CD8-positive, alpha-beta memory T cell (primary cell): ENCODE data around the gene C3orf22. TPM values are rescaled to one million over a fixed set of nuclear protein-coding genes. Genes with fewer than 3 reads are reported as not detected.

Source experiments
- CTCF ChIA-PET: fragments of 350-600 bp; sonication (Branson Sonifier 250); formaldehyde crosslinking; loops from one replicate; lab custom pipeline; 2021; ENCODE audit warnings: antibody characterized with exemption; lab: Charles Lee
- POLR2A ChIA-PET: fragments of 350-600 bp; sonication (Branson Sonifier 250); formaldehyde crosslinking; loops from one replicate; lab custom pipeline; 2021; ENCODE audit warnings: antibody characterized with exemption; lab: Charles Lee
- DNase-seq, 5 donors: peaks; one replicate each; pipeline versions ENCODE4 v3.0.0 to v3.0.0-alpha.2; 2020 to 2022; ENCODE audit warnings: mixed read lengths in 1 of 5
- H3K27ac ChIP-seq: one replicate; pipeline ENCODE4 v1.7.0; 2013; ENCODE audit warnings: low read depth, mild to moderate bottlenecking, low read length, moderate library complexity
- H3K27me3 ChIP-seq: 2 replicates; pipeline ENCODE4 v1.7.0; 2013; ENCODE audit warnings: low read length, mild to moderate bottlenecking; ENCODE audit not compliant: insufficient read depth, poor library complexity, severe bottlenecking
- H3K36me3 ChIP-seq: 2 replicates; pipeline ENCODE4 v1.7.0; 2013; ENCODE audit warnings: mild to moderate bottlenecking, low read length, moderate library complexity; ENCODE audit not compliant: insufficient read depth
- H3K4me1 ChIP-seq: 2 replicates; pipeline ENCODE4 v1.7.0; 2013; ENCODE audit warnings: mild to moderate bottlenecking, low read length, moderate library complexity; ENCODE audit not compliant: insufficient read depth
- H3K4me3 ChIP-seq: 2 replicates; pipeline ENCODE4 v1.7.0; 2013; ENCODE audit warnings: mild to moderate bottlenecking, low read length
- H3K9me3 ChIP-seq: 2 replicates; pipeline ENCODE4 v1.7.0; 2013; ENCODE audit warnings: mild to moderate bottlenecking, low read length
- H3K27ac Mint-ChIP-seq, 8 donors: one replicate each; pipeline ENCODE4 v1.8.0; 2020 to 2021; ENCODE audit warnings: mixed read lengths in 8 of 8, mild to moderate bottlenecking in 6 of 8, inconsistent platforms in 3 of 8, moderate library complexity in 3 of 8
- H3K27me3 Mint-ChIP-seq, 2 donors: one replicate each; pipeline ENCODE4 v1.8.0; 2020 to 2021; ENCODE audit warnings: mixed read lengths in 2 of 2, mild to moderate bottlenecking in 1 of 2, moderate library complexity in 1 of 2
- H3K36me3 Mint-ChIP-seq, 3 donors: one replicate each; pipeline ENCODE4 v1.8.0; 2020 to 2021; ENCODE audit warnings: mixed read lengths in 3 of 3, inconsistent platforms in 1 of 3, mild to moderate bottlenecking in 1 of 3
- H3K4me1 Mint-ChIP-seq, 3 donors: one replicate each; pipeline ENCODE4 v1.8.0; 2020 to 2021; ENCODE audit warnings: mixed read lengths in 3 of 3, inconsistent platforms in 1 of 3, mild to moderate bottlenecking in 1 of 3
- H3K4me3 Mint-ChIP-seq, 7 donors: one replicate each; pipeline ENCODE4 v1.8.0; 2020 to 2021; ENCODE audit warnings: mixed read lengths in 7 of 7, mild to moderate bottlenecking in 6 of 7, moderate library complexity in 4 of 7, inconsistent platforms in 2 of 7
- H3K9me3 Mint-ChIP-seq, 5 donors: one replicate each; pipeline ENCODE4 v1.8.0; 2020 to 2022; ENCODE audit warnings: mixed read lengths in 5 of 5, mild to moderate bottlenecking in 3 of 5, moderate library complexity in 2 of 5, inconsistent platforms in 1 of 5
- polyA plus RNA-seq: library from polyadenylated mRNA; unstranded; fragments of 300-500 nt; fragmentation: Illumina TruSeq; gene quantifications from one replicate; pipeline ENCODE4 v1.2.3, GENCODE V29; 2021
- total RNA-seq, 2 experiments: library from RNA; stranded (reverse); gene quantifications; one replicate each; pipeline ENCODE4 v1.2.3, GENCODE V29; 2021

Gene C3orf22
- total and polyA plus RNA-seq, 3 experiments from 2014 or later, result not detected

GRCh38 chr3:126581569-126581968 is 22.8 kb upstream of the C3orf22 start:
- Histone ChIP-seq H3K4me1 (no peaks in the 10 kb centered on the region), H3K27ac (no peak overlapping the region), H3K4me3 (no peak overlapping the region), H3K36me3 (no peaks in the 10 kb centered on the region), H3K27me3 (no peaks in the 10 kb centered on the region), H3K9me3 (no peaks in the 10 kb centered on the region)
- Mint-ChIP-seq H3K9me3 (peaks cover 0 to 2% (median 0%) of the 10 kb centered on the region in 5 donors), H3K4me1 (no peaks in the 10 kb centered on the region), H3K27me3 (peaks cover 2 to 18% of the 10 kb centered on the region in 2 donors), H3K36me3 (no peaks in the 10 kb centered on the region), H3K27ac (no peak overlapping the region), H3K4me3 (no peak overlapping the region)
- no peak for DNase-seq
- ChIA-PET POLR2A (no interaction called here), CTCF (no interaction called here)

GRCh38 chr3:126580746-126581145 is 22.0 kb upstream of the C3orf22 start:
- no peaks in the 10 kb centered on the region for H3K27me3 ChIP-seq
- H3K4me1 ChIP-seq, result no peaks in the 10 kb centered on the region
- no peaks in the 10 kb centered on the region for H3K9me3 Mint-ChIP-seq
- H3K4me3 ChIP-seq, result no peak overlapping the region
- H3K9me3 ChIP-seq, result no peaks in the 10 kb centered on the region
- no peak overlapping the region for H3K27ac ChIP-seq
- H3K27ac Mint-ChIP-seq, result no peak overlapping the region
- no peaks in the 10 kb centered on the region for H3K36me3 Mint-ChIP-seq
- peaks cover 8 to 25% of the 10 kb centered on the region in 2 donors for H3K27me3 Mint-ChIP-seq
- DNase-seq, result no peak
- no peaks in the 10 kb centered on the region for H3K4me1 Mint-ChIP-seq
- H3K36me3 ChIP-seq, result no peaks in the 10 kb centered on the region
- ChIA-PET POLR2A (no interaction called here), CTCF (no interaction called here)
- H3K4me3 Mint-ChIP-seq, result no peak overlapping the region

- H3K36me3 Mint-ChIP-seq, result no peaks in the 10 kb centered on the region
- peaks cover 18 to 35% of the 10 kb centered on the region in 2 donors for H3K27me3 Mint-ChIP-seq
- no peak for DNase-seq
- Histone ChIP-seq H3K9me3 (no peaks in the 10 kb centered on the region), H3K4me1 (no peaks in the 10 kb centered on the region), H3K27ac (no peak overlapping the region), H3K36me3 (no peaks in the 10 kb centered on the region), H3K4me3 (no peak overlapping the region), H3K27me3 (no peaks in the 10 kb centered on the region)
- H3K27ac Mint-ChIP-seq, result no peak overlapping the region
- H3K9me3 Mint-ChIP-seq, result no peaks in the 10 kb centered on the region
- no peak overlapping the region for H3K4me3 Mint-ChIP-seq
- no peaks in the 10 kb centered on the region for H3K4me1 Mint-ChIP-seq
- POLR2A ChIA-PET, result no interaction called here
- CTCF ChIA-PET, result no interaction called here
Observed at GRCh38 chr3:126578702-126579101, 20.0 kb upstream of the C3orf22 start.

- no peak overlapping the region for H3K4me3 Mint-ChIP-seq
- ChIA-PET CTCF (no interaction called here), POLR2A (no interaction called here)
- H3K9me3 Mint-ChIP-seq, result no peaks in the 10 kb centered on the region
- Histone ChIP-seq H3K9me3 (no peaks in the 10 kb centered on the region), H3K4me1 (no peaks in the 10 kb centered on the region), H3K4me3 (no peak overlapping the region), H3K27ac (no peak overlapping the region), H3K36me3 (no peaks in the 10 kb centered on the region), H3K27me3 (peaks cover 2% of the 10 kb centered on the region)
- DNase-seq, result no peak
- no peaks in the 10 kb centered on the region for H3K36me3 Mint-ChIP-seq
- no peak overlapping the region for H3K27ac Mint-ChIP-seq
- peaks cover 21 to 43% of the 10 kb centered on the region in 2 donors for H3K27me3 Mint-ChIP-seq
- H3K4me1 Mint-ChIP-seq, result no peaks in the 10 kb centered on the region
Observed at GRCh38 chr3:126577261-126577660, 18.5 kb upstream of the C3orf22 start.

DNA sequence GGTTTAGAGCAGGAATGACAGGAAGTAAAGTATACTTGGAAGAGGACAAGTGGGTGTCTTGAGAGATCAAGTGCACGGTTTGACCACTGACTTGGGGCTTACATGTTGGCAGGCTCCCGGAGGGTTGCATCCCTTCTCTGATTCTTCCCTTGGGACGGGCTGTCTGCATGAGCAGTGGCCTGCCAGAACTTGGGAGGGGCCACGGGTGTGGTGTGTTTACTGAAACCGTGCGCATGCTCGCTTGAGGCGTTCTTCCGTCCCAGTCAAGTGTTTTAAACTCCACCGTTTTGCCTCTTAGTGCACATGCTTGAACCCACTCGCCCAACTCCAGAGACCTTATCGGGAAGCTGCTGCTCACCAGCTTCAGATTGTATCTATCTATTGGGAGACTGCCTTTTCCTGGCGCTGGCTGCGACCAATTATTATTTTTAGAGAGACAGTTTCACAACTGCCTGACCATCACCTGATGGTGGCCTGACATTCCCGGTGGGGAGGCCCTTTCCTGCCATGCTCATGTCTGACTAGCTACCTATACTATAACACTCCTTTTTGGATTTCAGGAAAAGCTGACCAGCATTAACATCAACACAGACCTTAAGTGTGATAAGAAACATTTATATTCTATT is 14.9 kb upstream of the C3orf22 start:
- CTCF ChIA-PET, result no interaction called here
- Histone ChIP-seq H3K4me1 (no peaks in the 10 kb centered on the region), H3K9me3 (no peaks in the 10 kb centered on the region), H3K27ac (no peak overlapping the region), H3K36me3 (no peaks in the 10 kb centered on the region), H3K27me3 (peaks cover 2% of the 10 kb centered on the region), H3K4me3 (no peak overlapping the region)
- H3K4me1 Mint-ChIP-seq, result no peaks in the 10 kb centered on the region
- H3K4me3 Mint-ChIP-seq, result no peak overlapping the region
- peaks cover 20 to 42% of the 10 kb centered on the region in 2 donors for H3K27me3 Mint-ChIP-seq
- H3K36me3 Mint-ChIP-seq, result no peaks in the 10 kb centered on the region
- H3K9me3 Mint-ChIP-seq, result no peaks in the 10 kb centered on the region
- POLR2A ChIA-PET, result no interaction called here
- no peak for DNase-seq
- no peak overlapping the region for H3K27ac Mint-ChIP-seq

GRCh38 chr3:126571078-126571477 is 12.3 kb upstream of the C3orf22 start:
- peaks cover 21 to 53% of the 10 kb centered on the region in 2 donors for H3K27me3 Mint-ChIP-seq
- POLR2A ChIA-PET, result no interaction called here
- CTCF ChIA-PET, result no interaction called here

DNA sequence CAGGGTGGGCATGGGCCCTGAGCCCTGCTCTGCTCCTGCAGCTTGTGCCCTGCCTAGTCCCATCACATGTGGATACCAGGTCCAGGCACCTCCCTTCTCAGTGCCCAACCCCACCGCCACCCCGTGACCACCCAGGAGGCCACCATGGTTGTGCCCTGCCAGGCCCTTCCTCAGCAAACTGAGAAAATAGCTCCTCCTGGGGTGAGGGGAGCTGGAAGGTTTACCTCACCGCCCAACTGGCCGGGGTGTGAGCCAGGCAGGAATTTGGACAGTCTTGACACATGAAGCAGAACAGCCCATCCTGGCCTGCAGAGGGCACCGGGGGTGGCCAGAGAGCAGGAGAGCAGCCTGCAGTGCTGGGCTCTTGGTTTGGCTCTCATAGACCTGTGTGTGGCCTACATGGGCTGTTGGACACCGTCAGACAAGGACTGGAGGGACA is 11.4 kb upstream of the C3orf22 start:
- Histone ChIP-seq H3K4me3 (no peak overlapping the region), H3K27ac (no peak overlapping the region), H3K36me3 (no peaks in the 10 kb centered on the region), H3K9me3 (no peaks in the 10 kb centered on the region), H3K4me1 (no peaks in the 10 kb centered on the region), H3K27me3 (peaks cover 2% of the 10 kb centered on the region)
- ChIA-PET POLR2A (no interaction called here), CTCF (no interaction called here)
- Mint-ChIP-seq H3K27me3 (peaks cover 17 to 56% of the 10 kb centered on the region in 2 donors), H3K36me3 (no peaks in the 10 kb centered on the region), H3K4me3 (no peak overlapping the region), H3K27ac (no peak overlapping the region), H3K4me1 (no peaks in the 10 kb centered on the region), H3K9me3 (no peaks in the 10 kb centered on the region)
- DNase-seq, result no peak

More at GRCh38 chr3:126571078-126571477, 12.3 kb upstream of the C3orf22 start:
- H3K4me1 ChIP-seq, result no peaks in the 10 kb centered on the region
- Mint-ChIP-seq H3K36me3 (no peaks in the 10 kb centered on the region), H3K4me3 (no peak overlapping the region), H3K4me1 (no peaks in the 10 kb centered on the region), H3K27ac (no peak overlapping the region), H3K9me3 (no peaks in the 10 kb centered on the region)
- H3K9me3 ChIP-seq, result no peaks in the 10 kb centered on the region
- H3K4me3 ChIP-seq, result no peak overlapping the region
- H3K27me3 ChIP-seq, result peaks cover 2% of the 10 kb centered on the region
- DNase-seq, result no peak
- H3K36me3 ChIP-seq, result no peaks in the 10 kb centered on the region
- H3K27ac ChIP-seq, result no peak overlapping the region

GRCh38 chr3:126569390-126569975 is 10.8 kb upstream of the C3orf22 start:
- Mint-ChIP-seq H3K4me3 (no peak overlapping the region), H3K27ac (no peak overlapping the region), H3K27me3 (peaks cover 13 to 62% of the 10 kb centered on the region in 2 donors), H3K9me3 (no peaks in the 10 kb centered on the region), H3K4me1 (no peaks in the 10 kb centered on the region), H3K36me3 (no peaks in the 10 kb centered on the region)
- no peak overlapping the region for H3K27ac ChIP-seq
- no peaks in the 10 kb centered on the region for H3K36me3 ChIP-seq
- DNase-seq, result no peak
- H3K27me3 ChIP-seq, result peaks cover 2% of the 10 kb centered on the region
- ChIA-PET CTCF (no interaction called here), POLR2A (no interaction called here)
- no peak overlapping the region for H3K4me3 ChIP-seq
- H3K9me3 ChIP-seq, result no peaks in the 10 kb centered on the region
- no peaks in the 10 kb centered on the region for H3K4me1 ChIP-seq
